Fibroblast of lung (primary cell): Measurements from ENCODE around the gene BTBD1.

Experiments used
- EZH2 ChIP-seq: IDR thresholded peaks from 2 replicates; pipeline ENCODE4 v1.5.1; 2012; ENCODE audit warnings: low read length, control low read depth, mild to moderate bottlenecking; ENCODE audit errors: missing control alignments
- TF ChIP-seq, protein P1 (sequence below), 2 donors: IDR thresholded peaks in 1 of 2; conservative IDR thresholded peaks in 1 of 2; 1 replicate in 1 of 2; 2 replicates in 1 of 2; pipeline ENCODE4 v1.5.1; 2011 to 2012; ENCODE audit warnings: low read length in 2 of 2, control low read depth in 1 of 2, inconsistent platforms in 1 of 2, low read depth in 1 of 2, mild to moderate bottlenecking in 1 of 2

DNA sequence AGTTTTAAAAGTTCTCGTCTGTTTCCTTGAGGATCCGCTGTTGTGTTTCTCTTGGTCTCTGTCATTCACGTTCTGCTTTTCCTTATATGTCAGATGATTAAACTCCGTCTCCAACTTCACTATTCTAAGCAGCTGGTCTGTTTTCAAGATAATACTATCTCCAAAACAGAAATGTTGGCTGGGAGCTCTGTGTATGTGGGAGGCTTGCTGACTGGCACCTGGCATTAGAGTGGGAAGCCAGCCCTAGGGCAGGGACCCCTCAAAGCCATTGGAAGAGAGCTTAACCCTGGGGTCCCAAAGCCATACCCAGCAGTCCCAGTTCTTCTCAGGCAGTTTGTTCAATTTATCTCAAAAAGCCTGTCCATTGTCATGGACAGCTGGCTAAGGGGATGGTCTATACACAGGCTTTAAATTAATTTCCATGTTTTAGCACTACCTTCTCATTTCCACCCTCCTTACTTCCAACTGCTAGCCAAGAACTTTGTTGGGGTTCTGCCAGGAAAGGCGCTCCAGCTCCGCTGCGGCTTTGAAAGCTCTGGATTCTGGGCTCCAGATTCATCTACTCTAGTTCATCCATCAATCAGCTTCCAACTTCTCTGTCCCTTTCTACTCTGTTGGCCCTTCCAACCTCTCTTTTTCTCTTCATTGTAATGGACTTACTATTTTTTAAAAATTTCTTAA is 9.2 kb downstream of the BTBD1 start:
- TF ChIP-seq, protein P1, sequence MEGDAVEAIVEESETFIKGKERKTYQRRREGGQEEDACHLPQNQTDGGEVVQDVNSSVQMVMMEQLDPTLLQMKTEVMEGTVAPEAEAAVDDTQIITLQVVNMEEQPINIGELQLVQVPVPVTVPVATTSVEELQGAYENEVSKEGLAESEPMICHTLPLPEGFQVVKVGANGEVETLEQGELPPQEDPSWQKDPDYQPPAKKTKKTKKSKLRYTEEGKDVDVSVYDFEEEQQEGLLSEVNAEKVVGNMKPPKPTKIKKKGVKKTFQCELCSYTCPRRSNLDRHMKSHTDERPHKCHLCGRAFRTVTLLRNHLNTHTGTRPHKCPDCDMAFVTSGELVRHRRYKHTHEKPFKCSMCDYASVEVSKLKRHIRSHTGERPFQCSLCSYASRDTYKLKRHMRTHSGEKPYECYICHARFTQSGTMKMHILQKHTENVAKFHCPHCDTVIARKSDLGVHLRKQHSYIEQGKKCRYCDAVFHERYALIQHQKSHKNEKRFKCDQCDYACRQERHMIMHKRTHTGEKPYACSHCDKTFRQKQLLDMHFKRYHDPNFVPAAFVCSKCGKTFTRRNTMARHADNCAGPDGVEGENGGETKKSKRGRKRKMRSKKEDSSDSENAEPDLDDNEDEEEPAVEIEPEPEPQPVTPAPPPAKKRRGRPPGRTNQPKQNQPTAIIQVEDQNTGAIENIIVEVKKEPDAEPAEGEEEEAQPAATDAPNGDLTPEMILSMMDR (conservative IDR thresholded peaks at IDR 0.05 in 1 of 2, IDR thresholded peaks at IDR 0.05 in 1 of 2; ENCODE audit: low read depth in 1 of 2, low read length in 2 of 2): no peak
- TF ChIP-seq EZH2: no peak
